ENCODE measurements around the gene VNN1. TPM values are rescaled to one million over a fixed set of nuclear protein-coding genes. Genes with fewer than 3 reads are reported as not detected.

VNN1 gene
- total RNA-seq, 1 donor from 2014 or later, result not detected

- H3K36me3 Mint-ChIP-seq, result peaks cover 1% of the 10 kb centered on the region
- no peak overlapping the region for H3K9ac ChIP-seq
- H3K27me3 Mint-ChIP-seq (ENCODE audit: insufficient read depth, low read depth), result no peaks in the 10 kb centered on the region
- no peak overlapping the region for H3K4me3 ChIP-seq
- no peak for TF ChIP-seq EZH2 (IDR thresholded peaks at IDR 0.05)
- no peak for TF ChIP-seq EZH2phosphoT487 (IDR thresholded peaks at IDR 0.05)
- no peak for TF ChIP-seq CTCF (IDR thresholded peaks at IDR 0.05)
- H4K20me1 ChIP-seq (ENCODE audit: low read depth), result no peaks in the 10 kb centered on the region
- no peaks in the 10 kb centered on the region for H3K79me2 ChIP-seq (ENCODE audit: low read depth)
- H3K27ac ChIP-seq, result no peak overlapping the region
- H3K4me2 ChIP-seq, result no peak overlapping the region
- H3K4me1 Mint-ChIP-seq, result no peaks in the 10 kb centered on the region
- H3K9me3 Mint-ChIP-seq, result peaks cover 1% of the 10 kb centered on the region
- no peak overlapping the region for H2AFZ ChIP-seq (replicated peaks)
- H3K9me3 ChIP-seq (ENCODE audit: low read depth), result no peaks in the 10 kb centered on the region
- H3F3A ChIP-seq (ENCODE audit: low read depth), result no peaks in the 10 kb centered on the region
- no peaks in the 10 kb centered on the region for H3K36me3 ChIP-seq
- no peak overlapping the region for H3K4me3 Mint-ChIP-seq
- H3K27me3 ChIP-seq, result no peaks in the 10 kb centered on the region
- H3K4me1 ChIP-seq, result no peaks in the 10 kb centered on the region
- no peak overlapping the region for H3K27ac Mint-ChIP-seq
- no peak for DNase-seq (ENCODE audit: low spot score)
Observed at GRCh38 chr6:132690678-132691077, 23.2 kb downstream of the VNN1 start.

DNA sequence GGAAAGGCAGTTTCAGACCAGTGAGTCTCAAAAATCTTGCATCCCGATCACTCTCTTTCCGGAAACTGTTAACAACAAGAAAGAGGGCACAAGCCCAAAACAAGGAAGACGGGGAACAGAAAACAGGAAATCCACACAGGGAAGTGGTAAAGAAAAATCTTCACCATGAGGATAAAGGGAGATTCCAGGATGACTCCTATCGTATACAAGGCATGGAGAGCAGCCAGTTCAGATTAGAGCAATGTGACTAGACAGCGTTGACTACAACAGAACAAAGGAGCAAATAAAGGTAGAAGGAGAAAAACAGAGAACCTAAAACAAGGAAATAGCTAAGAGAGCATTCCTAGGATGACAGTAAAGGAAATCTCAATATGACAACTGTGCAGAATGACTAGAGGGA is 26.5 kb downstream of the VNN1 start:
- Histone ChIP-seq H4K20me1 (ENCODE audit: low read depth) (no peaks in the 10 kb centered on the region), H3K9me3 (ENCODE audit: low read depth) (no peaks in the 10 kb centered on the region), H3K9ac (no peak overlapping the region), H3K36me3 (no peaks in the 10 kb centered on the region), H2AFZ (replicated peaks) (peak overlapping the region; percentile 86), H3K27me3 (no peaks in the 10 kb centered on the region), H3K4me1 (no peaks in the 10 kb centered on the region), H3K4me2 (no peak overlapping the region), H3K27ac (no peak overlapping the region), H3K4me3 (no peak overlapping the region), H3K79me2 (ENCODE audit: low read depth) (no peaks in the 10 kb centered on the region), H3F3A (ENCODE audit: low read depth) (no peaks in the 10 kb centered on the region)
- Mint-ChIP-seq H3K27me3 (ENCODE audit: insufficient read depth, low read depth) (peaks cover 2% of the 10 kb centered on the region), H3K4me3 (no peak overlapping the region), H3K9me3 (no peaks in the 10 kb centered on the region), H3K27ac (no peak overlapping the region), H3K36me3 (no peaks in the 10 kb centered on the region), H3K4me1 (no peaks in the 10 kb centered on the region)
- TF ChIP-seq EZH2 (IDR thresholded peaks at IDR 0.05) (no peak), EZH2phosphoT487 (IDR thresholded peaks at IDR 0.05) (no peak), CTCF (IDR thresholded peaks at IDR 0.05) (no peak)
- DNase-seq (ENCODE audit: low spot score), result no peak

- Histone ChIP-seq H2AFZ (replicated peaks) (no peak overlapping the region), H3K4me2 (no peak overlapping the region), H3F3A (ENCODE audit: low read depth) (no peaks in the 10 kb centered on the region), H3K4me1 (no peaks in the 10 kb centered on the region), H4K20me1 (ENCODE audit: low read depth) (no peaks in the 10 kb centered on the region), H3K9ac (no peak overlapping the region), H3K27me3 (no peaks in the 10 kb centered on the region), H3K27ac (no peak overlapping the region), H3K9me3 (ENCODE audit: low read depth) (no peaks in the 10 kb centered on the region), H3K79me2 (ENCODE audit: low read depth) (no peaks in the 10 kb centered on the region), H3K36me3 (no peaks in the 10 kb centered on the region), H3K4me3 (no peak overlapping the region)
- H3K27me3 Mint-ChIP-seq (ENCODE audit: insufficient read depth, low read depth), result peaks cover 2% of the 10 kb centered on the region
- TF ChIP-seq CTCF (IDR thresholded peaks at IDR 0.05) (no peak), EZH2phosphoT487 (IDR thresholded peaks at IDR 0.05) (no peak), EZH2 (IDR thresholded peaks at IDR 0.05) (no peak)
- H3K9me3 Mint-ChIP-seq, result no peaks in the 10 kb centered on the region
- DNase-seq (ENCODE audit: low spot score), result no peak
- H3K27ac Mint-ChIP-seq, result no peak overlapping the region
- H3K4me1 Mint-ChIP-seq, result no peaks in the 10 kb centered on the region
- H3K4me3 Mint-ChIP-seq, result no peak overlapping the region
- H3K36me3 Mint-ChIP-seq, result no peaks in the 10 kb centered on the region
Observed at GRCh38 chr6:132686531-132686930, 27.3 kb downstream of the VNN1 start.
